GM23248 (cell line): ENCODE results near the gene SRSF3. TPM values are rescaled to one million over a fixed set of nuclear protein-coding genes. Genes with fewer than 3 reads are reported as not detected.
A peak's percentile ranks its signal among the peaks of the same experiment; 100 is the strongest.

Source experiments
- DNase-seq: peaks from one replicate; pipeline ENCODE4 v3.0.0-alpha.2; 2015
- H2AFZ ChIP-seq: fragments of 200-600 bp; sonication (generic); 2 replicates; pipeline ENCODE4 v1.6.1; 2016; ENCODE audit warnings: antibody characterized with exemption
- H3F3A ChIP-seq: fragments of 200-600 bp; sonication (generic); 2 replicates; pipeline ENCODE4 v1.6.1; 2016; ENCODE audit warnings: mild to moderate bottlenecking, antibody characterized with exemption, mixed run types; ENCODE audit not compliant: insufficient read depth
- H3K27ac ChIP-seq: fragments of 200-600 bp; sonication (generic); 2 replicates; pipeline ENCODE4 v1.5.1; 2016; ENCODE audit warnings: mild to moderate bottlenecking
- H3K27me3 ChIP-seq: fragments of 200-600 bp; sonication (generic); replicated peaks from 2 replicates; pipeline ENCODE4 v1.6.1; 2016; ENCODE audit warnings: mild to moderate bottlenecking; ENCODE audit not compliant: insufficient read depth
- H3K36me3 ChIP-seq: fragments of 200-600 bp; sonication (generic); 2 replicates; pipeline ENCODE4 v1.6.1; 2016; ENCODE audit warnings: low read depth, mild to moderate bottlenecking
- H3K4me1 ChIP-seq: fragments of 200-600 bp; sonication (generic); 2 replicates; pipeline ENCODE4 v1.6.1; 2016; ENCODE audit warnings: mild to moderate bottlenecking; ENCODE audit not compliant: insufficient read depth
- H3K4me2 ChIP-seq: fragments of 200-600 bp; sonication (generic); one replicate; pipeline ENCODE4 v1.6.1; 2016; ENCODE audit warnings: mild to moderate bottlenecking; ENCODE audit not compliant: unreplicated experiment
- H3K4me3 ChIP-seq: fragments of 200-600 bp; sonication (generic); 2 replicates; pipeline ENCODE4 v1.5.1; 2016; ENCODE audit warnings: mild to moderate bottlenecking
- H3K79me2 ChIP-seq: fragments of 200-600 bp; sonication (generic); 2 replicates; pipeline ENCODE4 v1.6.1; 2016; ENCODE audit warnings: mild to moderate bottlenecking; ENCODE audit not compliant: insufficient read depth
- H3K9ac ChIP-seq: fragments of 200-600 bp; sonication (generic); 2 replicates; pipeline ENCODE4 v1.6.1; 2016; ENCODE audit warnings: mild to moderate bottlenecking
- H3K9me2 ChIP-seq: fragments of 200-600 bp; sonication (generic); 2 replicates; pipeline ENCODE4 v1.6.1; 2016; ENCODE audit warnings: mixed run types, mild to moderate bottlenecking, moderate library complexity; ENCODE audit not compliant: insufficient read depth
- H3K9me3 ChIP-seq: fragments of 200-600 bp; sonication (generic); one replicate; pipeline ENCODE4 v1.6.1; 2017; ENCODE audit warnings: low read depth
- H4K20me1 ChIP-seq: fragments of 200-600 bp; sonication (generic); 2 replicates; pipeline ENCODE4 v1.6.0; 2016; ENCODE audit not compliant: insufficient read depth
- EZH2 ChIP-seq: fragments of 200-600 bp; sonication (generic); IDR thresholded peaks from 2 replicates; pipeline ENCODE4 v1.6.1; 2018; ENCODE audit warnings: antibody characterized with exemption, mild to moderate bottlenecking; ENCODE audit not compliant: insufficient read depth, poor library complexity, severe bottlenecking
- EZH2phosphoT487 ChIP-seq: fragments of 200-600 bp; sonication (generic); IDR thresholded peaks from 2 replicates; pipeline ENCODE4 v1.6.1; 2018; ENCODE audit warnings: antibody characterized with exemption, moderate library complexity, mild to moderate bottlenecking, low read depth; ENCODE audit not compliant: insufficient read depth
- WGBS, 2 experiments: methylation state at CpG; one replicate each; pipeline ENCODE4 v1.1.6; 2015 to 2017; ENCODE audit warnings: low lambda C conversion rate in 2 of 2, low coverage in 1 of 2; ENCODE audit errors: missing lambda C conversion rate in 2 of 2; 5-methylcytosine and 5-hydroxymethylcytosine counted together
- in situ Hi-C: fragments of 300-500 bp; cut with MboI; formaldehyde crosslinking; loops from 2 replicates; pipeline ENCODE4 v1.15.0; 2020
- polyA plus RNA-seq: library from polyadenylated mRNA; unstranded; fragments of >200 nt; fragmentation: Nextera tagmentation; extraction: Ambion mirVana; gene quantifications from 2 replicates; pipeline ENCODE4 v1.2.1, GENCODE V29; 2016
- total RNA-seq: library from RNA; depleted of rRNA; stranded (reverse); fragments of >200 nt; shearing (Covaris generic); gene quantifications from 2 replicates; pipeline ENCODE4 v1.2.3, GENCODE V29; 2014

SRSF3 gene
- total and polyA plus RNA-seq, 2 experiments from 2014 or later = 171 to 243 TPM

GRCh38 chr6:36633370-36633769, 39.2 kb downstream of the SRSF3 start:
- DNase-seq = no peak
- Histone ChIP-seq H3K4me3 (no peak overlapping the region), H3K36me3 (no peaks in the 10 kb centered on the region), H3K9ac (no peak overlapping the region), H2AFZ (no peak overlapping the region), H3K9me3 (no peaks in the 10 kb centered on the region), H3K27me3 (no peaks in the 10 kb centered on the region), H4K20me1 (no peaks in the 10 kb centered on the region), H3K4me2 (no peak overlapping the region), H3K9me2 (no peaks in the 10 kb centered on the region), H3F3A (no peaks in the 10 kb centered on the region), H3K79me2 (no peaks in the 10 kb centered on the region), H3K27ac (no peak overlapping the region), H3K4me1 (no peaks in the 10 kb centered on the region)
- TF ChIP-seq EZH2phosphoT487 (no peak), EZH2 (no peak)
- 94 to 96% methylated on average over 6 of the region's 6 CpGs for WGBS, 2 experiments
- in situ Hi-C loops = no loop called here

- Histone ChIP-seq H4K20me1 (no peaks in the 10 kb centered on the region), H2AFZ (no peak overlapping the region), H3K4me3 (no peak overlapping the region), H3K9me2 (no peaks in the 10 kb centered on the region), H3K4me2 (no peak overlapping the region), H3K27me3 (no peaks in the 10 kb centered on the region), H3K4me1 (no peaks in the 10 kb centered on the region), H3K79me2 (no peaks in the 10 kb centered on the region), H3F3A (no peaks in the 10 kb centered on the region), H3K9me3 (no peaks in the 10 kb centered on the region), H3K27ac (no peak overlapping the region), H3K36me3 (no peaks in the 10 kb centered on the region), H3K9ac (no peak overlapping the region)
- in situ Hi-C loops = no loop called here
- DNase-seq = peak; percentile 37
- WGBS, 2 experiments = 74 to 80% methylated on average over 9 of the region's 9 CpGs
- TF ChIP-seq EZH2 = no peak
- TF ChIP-seq EZH2phosphoT487 = no peak
Measured at GRCh38 chr6:36633915-36634314, 39.8 kb downstream of the SRSF3 start.

GRCh38 chr6:36634317-36635108, 40.4 kb downstream of the SRSF3 start:
- Histone ChIP-seq H3K9me2 (no peaks in the 10 kb centered on the region), H2AFZ (no peak overlapping the region), H3K36me3 (no peaks in the 10 kb centered on the region), H3K4me2 (no peak overlapping the region), H3F3A (no peaks in the 10 kb centered on the region), H3K9me3 (no peaks in the 10 kb centered on the region), H3K79me2 (no peaks in the 10 kb centered on the region), H3K27ac (no peak overlapping the region), H3K9ac (no peak overlapping the region), H3K4me1 (no peaks in the 10 kb centered on the region), H4K20me1 (no peaks in the 10 kb centered on the region), H3K4me3 (no peak overlapping the region), H3K27me3 (no peaks in the 10 kb centered on the region)
- DNase-seq = no peak
- WGBS, 2 experiments = 87 to 93% methylated on average over 15 to 16 of the region's 16 CpGs
- no peak for TF ChIP-seq EZH2phosphoT487
- in situ Hi-C loops = no loop called here

GRCh38 chr6:36636283-36636682, 42.1 kb downstream of the SRSF3 start:
- Histone ChIP-seq H3K4me2 (no peak overlapping the region), H3F3A (no peaks in the 10 kb centered on the region), H4K20me1 (no peaks in the 10 kb centered on the region), H3K9me3 (no peaks in the 10 kb centered on the region), H3K4me3 (no peak overlapping the region), H3K27me3 (no peaks in the 10 kb centered on the region), H3K4me1 (no peaks in the 10 kb centered on the region), H3K9me2 (no peaks in the 10 kb centered on the region), H2AFZ (no peak overlapping the region), H3K27ac (no peak overlapping the region), H3K36me3 (no peaks in the 10 kb centered on the region), H3K9ac (no peak overlapping the region), H3K79me2 (no peaks in the 10 kb centered on the region)
- no peak for DNase-seq
- 85 to 86% methylated on average over 5 of the region's 5 CpGs for WGBS, 2 experiments
- in situ Hi-C loops = no loop called here
- no peak for TF ChIP-seq EZH2phosphoT487
- TF ChIP-seq EZH2 = no peak
